ENCODE results near the gene GFM2.
"Not testable (repeated sequence)": the region's sequence is repeated elsewhere in the genome, so short reads cannot be mapped to it uniquely, and the experiment has no call there.

The GFM2 gene

GRCh38 chr5:74717596-74717995 lies 49.3 kb downstream of the GFM2 start:
- DNase-seq, result no peak

GRCh38 chr5:74693191-74693590 lies 73.7 kb downstream of the GFM2 start:
- no peak for DNase-seq

GRCh38 chr5:74686962-74687751 lies 79.8 kb downstream of the GFM2 start:
- DNase-seq, result no peak

DNA sequence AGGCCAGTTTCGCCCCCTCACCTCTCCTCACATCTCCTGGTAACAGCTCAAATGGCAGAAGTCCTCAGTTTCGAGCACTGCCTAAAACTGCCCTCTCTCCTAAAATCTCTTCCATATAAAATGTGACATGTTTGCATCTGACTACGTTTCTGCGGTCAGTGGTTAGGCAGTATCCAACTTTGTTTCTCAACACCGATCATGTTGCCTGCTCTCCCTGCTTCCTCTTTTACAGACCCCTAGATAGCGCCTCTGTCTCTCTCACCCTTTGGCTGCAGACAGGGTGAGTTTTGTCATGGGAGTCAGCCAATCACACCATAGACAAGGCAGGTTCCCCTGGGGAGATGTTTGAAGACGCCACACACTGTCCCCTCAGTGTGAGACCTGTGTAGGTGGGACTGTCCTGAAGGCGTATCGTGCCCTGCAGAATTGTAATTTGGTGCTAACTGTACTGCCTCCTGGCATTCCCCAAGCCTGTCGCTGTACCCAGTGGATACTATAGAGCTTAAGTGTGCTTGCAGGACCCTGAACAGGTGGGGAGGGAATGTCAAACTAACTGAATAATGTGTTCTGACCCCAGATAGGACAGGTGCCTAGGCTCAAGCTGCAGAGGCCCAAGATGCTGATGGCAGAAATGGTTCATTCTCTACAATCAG lies 80.8 kb downstream of the GFM2 start:
- peak; percentile 85 for DNase-seq

DNA sequence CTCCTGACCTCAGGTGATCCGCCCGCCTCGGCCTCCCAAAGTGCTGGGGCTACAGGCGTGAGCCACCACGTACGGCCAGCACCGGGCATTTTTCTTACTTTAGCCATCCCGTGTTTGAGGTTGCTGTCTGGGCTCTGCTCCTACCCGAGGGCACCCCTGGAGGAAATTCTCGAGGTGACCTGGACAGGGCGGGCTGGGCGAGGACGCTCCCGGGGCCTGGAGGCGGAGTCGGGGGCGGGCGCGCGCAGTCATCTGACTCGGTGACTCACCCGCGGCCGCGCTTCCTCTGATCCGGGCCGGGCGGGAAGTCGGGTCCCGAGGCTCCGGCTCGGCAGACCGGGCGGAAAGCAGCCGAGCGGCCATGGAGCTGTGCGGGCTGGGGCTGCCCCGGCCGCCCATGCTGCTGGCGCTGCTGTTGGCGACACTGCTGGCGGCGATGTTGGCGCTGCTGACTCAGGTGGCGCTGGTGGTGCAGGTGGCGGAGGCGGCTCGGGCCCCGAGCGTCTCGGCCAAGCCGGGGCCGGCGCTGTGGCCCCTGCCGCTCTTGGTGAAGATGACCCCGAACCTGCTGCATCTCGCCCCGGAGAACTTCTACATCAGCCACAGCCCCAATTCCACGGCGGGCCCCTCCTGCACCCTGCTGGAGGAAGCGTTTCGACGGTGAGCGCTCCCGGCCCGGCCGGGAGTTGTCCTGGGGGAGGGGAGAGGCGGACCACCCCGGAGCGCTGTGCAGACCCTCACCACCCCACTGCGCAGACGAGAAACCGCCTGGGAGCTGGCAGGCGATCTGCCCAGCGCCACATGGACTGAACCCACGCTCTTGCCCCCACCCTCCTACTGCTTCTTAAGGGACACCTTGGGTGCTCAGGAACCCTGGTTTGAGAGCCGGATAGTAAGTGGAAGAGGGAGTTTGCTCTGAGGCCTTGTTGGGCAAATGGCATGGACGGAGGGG lies 81.7 kb downstream of the GFM2 start, which contains the start of gene HEXB:
TSS of gene HEXB (plus strand) at position 334 of the 952 bp plus-strand sequence. CDS start at position 362, 28 bp downstream.
- DNase-seq, result peak; percentile 92

DNA sequence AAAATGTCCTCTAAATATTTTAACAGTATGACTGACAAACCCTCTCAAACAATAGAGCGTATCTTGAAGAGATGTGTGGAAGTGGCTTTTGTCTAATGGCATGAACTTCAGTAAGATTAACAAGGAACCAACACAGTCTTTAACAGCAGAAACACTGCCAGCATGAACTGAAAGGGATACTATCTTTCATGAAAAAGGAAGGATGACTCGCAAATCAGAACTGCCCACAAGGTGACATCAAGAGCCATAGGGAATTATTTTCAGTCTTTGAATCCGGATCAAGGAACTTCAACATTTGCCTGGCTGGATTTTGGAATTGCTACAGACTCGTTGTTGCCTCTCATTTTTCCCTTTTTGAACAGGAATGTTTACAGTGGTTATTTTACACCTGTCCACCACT lies 87.0 kb downstream of the GFM2 start:
- DNase-seq, result no peak

GRCh38 chr5:74679300-74679699 lies 87.6 kb downstream of the GFM2 start:
- DNase-seq, result not testable (repeated sequence)

DNA sequence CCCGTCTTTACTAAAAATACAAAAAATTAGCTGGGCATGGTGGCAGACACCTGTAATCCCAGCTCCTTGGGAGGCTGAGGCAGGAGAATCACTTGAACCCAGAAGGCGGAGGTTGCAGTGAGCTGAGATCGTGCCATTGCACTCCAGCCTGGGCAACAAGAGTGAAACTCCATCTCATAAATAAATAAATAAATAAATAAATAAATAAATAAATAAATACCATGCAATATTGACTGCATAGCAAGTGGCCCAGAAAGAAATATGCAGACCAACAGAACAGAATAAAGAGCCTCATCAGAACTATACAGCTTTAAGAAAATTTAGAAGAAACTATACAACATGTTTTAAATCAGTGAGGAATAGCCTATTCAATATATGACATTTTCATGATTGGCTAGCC lies 88.8 kb downstream of the GFM2 start:
- DNase-seq, result not testable (repeated sequence)

GRCh38 chr5:74676466-74676865 lies 90.5 kb downstream of the GFM2 start:
- not testable (repeated sequence) for DNase-seq

- peak; percentile 75 for DNase-seq
These were observed 93.7 kb downstream of the GFM2 start for GRCh38 chr5:74673011-74673790.

DNA sequence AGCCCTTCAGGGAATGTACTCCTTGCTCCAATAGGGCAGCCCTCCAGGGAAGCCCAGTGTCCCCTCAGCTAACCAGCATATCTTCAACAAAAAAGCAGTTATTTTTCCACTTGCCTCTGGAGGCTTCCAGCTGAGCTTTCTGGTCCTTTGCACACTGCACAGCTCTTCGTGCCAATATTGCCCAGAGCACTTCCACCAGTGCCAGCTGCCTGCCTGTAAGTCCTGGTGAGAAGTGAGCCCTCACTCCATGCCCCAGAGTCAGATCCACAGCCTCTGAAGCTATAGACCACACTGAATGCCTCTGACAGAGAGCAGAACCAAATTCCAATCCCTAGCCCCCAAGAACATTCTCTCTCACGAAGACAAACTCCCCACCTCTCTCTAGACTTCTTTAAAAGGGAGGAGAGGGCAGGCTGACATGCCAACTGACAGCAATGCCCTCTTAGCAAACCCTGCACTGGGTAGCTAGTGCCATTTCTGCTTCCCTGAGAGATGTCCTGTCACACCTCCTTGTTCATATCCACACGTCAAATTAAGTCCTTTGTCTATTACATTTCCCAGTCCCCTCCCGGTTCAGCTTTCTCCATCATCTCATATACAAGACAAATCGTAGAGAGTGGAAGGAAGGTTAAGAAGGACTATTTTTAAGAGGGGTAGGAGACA lies 94.6 kb downstream of the GFM2 start:
- DNase-seq, result no peak
